T-helper 2 cell (primary cell): ENCODE data around the gene HLA-DOA.
A peak's percentile ranks its signal among the peaks of the same experiment; 100 is the strongest.

ENCODE experiments used
- DNase-seq, 5 experiments: peaks; one replicate each; pipeline versions ENCODE4 v3.0.0 to v3.0.0-alpha.2; 2012 to 2022

The HLA-DOA gene

DNA sequence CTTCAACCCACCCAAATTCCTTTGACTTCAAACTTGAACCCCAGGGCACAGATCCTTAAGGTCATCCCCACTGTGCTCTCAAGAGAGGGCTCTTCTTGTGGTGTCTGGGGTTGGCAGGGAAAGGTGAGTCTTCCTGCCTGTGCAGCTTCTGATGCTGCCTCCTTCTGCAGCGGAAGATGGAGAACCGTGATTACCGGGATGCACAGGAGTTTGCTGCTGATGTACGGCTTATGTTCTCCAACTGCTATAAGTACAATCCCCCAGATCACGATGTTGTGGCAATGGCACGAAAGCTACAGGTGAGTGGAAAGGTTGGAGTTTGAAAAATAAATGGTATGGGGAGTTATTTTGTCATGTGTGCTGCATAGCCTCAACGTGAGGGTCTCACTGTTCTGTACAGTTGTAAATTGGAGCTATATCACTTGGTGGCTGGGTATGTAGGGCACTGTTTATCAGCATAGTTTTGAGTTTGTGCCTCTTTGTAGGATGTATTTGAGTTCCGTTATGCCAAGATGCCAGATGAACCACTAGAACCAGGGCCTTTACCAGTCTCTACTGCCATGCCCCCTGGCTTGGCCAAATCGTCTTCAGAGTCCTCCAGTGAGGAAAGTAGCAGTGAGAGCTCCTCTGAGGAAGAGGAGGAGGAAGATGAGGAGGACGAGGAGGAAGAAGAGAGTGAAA, 32.0 kb downstream of the HLA-DOA start:
- DNase-seq, result no peak

GRCh38 chr6:32976334-32977069, 32.9 kb downstream of the HLA-DOA start:
- DNase-seq, result no peak

DNA sequence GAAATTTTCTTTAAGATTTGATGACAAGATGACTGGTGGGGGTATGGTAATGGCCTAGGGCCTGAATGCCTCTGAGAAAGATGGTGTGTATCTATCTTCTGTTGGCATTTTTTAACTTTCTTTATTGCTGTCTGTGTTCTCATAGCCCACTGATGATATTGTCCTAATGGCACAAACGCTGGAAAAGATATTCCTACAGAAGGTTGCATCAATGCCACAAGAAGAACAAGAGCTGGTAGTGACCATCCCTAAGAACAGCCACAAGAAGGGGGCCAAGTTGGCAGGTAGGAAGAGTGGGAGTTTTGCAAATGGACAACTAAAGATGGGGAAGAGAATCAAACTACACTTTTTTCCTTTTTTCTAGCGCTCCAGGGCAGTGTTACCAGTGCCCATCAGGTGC, 33.5 kb downstream of the HLA-DOA start:
- DNase-seq, result no peak

DNA sequence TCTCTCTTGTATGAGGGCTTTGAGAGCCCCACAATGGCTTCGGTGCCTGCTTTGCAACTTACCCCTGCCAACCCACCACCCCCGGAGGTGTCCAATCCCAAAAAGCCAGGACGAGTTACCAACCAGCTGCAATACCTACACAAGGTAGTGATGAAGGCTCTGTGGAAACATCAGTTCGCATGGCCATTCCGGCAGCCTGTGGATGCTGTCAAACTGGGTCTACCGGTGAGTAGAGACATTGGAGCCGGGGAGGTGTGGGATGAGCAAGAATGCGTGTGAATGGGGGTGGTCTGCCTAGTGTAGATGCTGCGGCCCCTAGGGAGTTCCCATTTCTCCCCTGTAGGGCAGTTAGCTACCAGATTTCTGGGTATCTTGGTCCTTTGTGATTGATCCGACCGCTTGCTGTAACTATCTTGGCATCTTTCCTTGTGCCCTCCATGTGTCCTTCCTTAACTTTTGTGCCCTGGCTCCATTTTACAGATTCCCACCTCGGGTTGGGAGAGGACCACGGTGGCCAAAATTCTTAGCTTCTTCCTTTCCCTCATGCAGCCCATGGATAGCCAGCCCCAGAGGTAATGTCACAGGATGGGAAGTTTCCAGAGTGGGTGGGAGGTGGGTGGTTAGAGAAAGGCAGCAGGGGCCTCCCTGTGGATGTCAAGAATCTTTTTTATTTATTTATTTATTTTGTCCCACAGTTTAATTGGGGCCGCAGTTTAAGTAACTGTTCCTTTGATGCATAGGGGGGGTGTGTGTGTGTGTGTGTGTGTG, 34.7 kb downstream of the HLA-DOA start:
- DNase-seq, result no peak

GRCh38 chr6:32974016-32974333, 35.4 kb downstream of the HLA-DOA start:
- peak in 3 of 5 experiments; percentile 24 to 73 (median 47) for DNase-seq

GRCh38 chr6:32973144-32974015, 36.0 kb downstream of the HLA-DOA start:
- DNase-seq, result peak in 4 of 5 experiments; percentile 29 to 62 (median 58)

DNA sequence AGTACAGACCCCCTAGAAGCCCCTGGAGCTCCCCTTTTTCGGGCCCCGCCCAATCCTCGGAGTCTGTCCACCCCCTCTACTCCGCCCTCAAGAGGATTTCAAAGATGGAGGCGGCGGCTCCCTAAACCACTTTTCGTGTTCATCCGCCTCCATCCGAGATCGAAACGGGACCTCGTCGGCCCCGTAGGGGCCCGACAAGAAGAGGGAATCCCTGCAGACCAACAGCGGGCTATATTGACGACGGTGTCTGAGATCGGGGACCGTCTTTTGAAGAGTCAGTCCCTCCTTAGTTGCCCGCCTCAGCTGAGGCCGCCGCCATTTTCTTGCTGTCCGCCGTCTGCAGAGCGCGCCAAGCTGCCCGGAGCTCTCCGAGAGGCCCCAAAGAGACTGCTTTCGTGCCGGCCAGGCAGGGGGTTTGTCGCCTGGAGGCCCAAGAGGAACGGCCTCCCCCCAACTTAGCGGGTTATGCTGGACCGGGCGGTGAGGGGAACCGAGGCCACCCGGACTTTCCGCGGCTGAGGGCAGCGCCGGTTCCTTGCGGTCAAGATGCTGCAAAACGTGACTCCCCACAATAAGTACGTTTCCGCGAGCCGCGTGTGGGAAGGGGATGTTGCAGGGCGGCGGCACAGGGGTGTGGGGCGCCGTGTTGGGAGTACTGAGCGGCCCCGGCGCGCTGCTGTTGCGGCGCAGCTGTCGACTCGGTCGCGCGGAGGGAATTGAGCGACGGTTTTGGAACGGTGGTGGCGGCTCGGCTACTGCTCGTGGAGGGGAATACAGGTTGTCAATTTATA, 36.8 kb downstream of the HLA-DOA start:
- DNase-seq, result peak; percentile 29 to 60 (median 46)

DNA sequence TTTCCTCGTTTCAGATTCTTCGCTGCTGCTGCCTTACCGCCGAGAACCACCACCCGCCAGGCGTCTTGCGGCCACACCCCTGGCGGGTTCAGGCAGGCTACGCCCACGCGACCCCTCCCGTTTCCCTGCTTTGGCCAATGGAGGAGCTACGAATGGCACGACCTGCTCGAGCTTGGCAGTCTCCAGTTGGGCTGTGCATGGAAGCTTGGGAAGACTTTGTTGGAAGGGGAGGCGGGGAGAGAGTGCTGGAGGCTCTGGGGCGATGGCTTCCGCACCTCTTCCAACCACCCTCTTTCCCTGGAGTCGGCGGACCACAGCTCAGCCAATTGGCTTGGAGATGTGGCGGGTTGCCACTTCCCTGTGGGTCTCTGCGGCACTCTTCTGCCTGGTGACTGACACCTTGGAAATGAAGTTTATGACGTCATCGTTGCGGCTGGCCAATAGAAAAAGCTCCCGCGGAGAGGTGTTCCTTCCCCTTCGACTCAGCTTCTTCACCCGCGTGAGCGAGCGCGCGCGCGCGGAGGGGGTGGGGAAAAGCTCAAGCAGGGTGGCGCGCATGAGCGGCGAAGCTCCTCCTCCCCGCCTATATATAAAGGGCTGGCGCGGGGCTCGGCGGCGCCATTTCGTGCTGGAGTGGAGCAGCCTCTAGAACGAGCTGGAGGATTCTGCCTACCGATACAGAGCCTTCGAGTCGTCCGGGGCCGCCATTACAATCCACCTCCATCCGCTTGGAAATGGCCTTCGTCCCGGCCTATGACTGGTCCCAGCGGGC, 37.6 kb downstream of the HLA-DOA start:
- DNase-seq, result peak; percentile 98 to 100 (median 99)

GRCh38 chr6:32971242-32971580, 38.2 kb downstream of the HLA-DOA start:
- DNase-seq, result no peak

GRCh38 chr6:32970413-32971241, 38.8 kb downstream of the HLA-DOA start:
- peak; percentile 25 to 90 (median 57) for DNase-seq

DNA sequence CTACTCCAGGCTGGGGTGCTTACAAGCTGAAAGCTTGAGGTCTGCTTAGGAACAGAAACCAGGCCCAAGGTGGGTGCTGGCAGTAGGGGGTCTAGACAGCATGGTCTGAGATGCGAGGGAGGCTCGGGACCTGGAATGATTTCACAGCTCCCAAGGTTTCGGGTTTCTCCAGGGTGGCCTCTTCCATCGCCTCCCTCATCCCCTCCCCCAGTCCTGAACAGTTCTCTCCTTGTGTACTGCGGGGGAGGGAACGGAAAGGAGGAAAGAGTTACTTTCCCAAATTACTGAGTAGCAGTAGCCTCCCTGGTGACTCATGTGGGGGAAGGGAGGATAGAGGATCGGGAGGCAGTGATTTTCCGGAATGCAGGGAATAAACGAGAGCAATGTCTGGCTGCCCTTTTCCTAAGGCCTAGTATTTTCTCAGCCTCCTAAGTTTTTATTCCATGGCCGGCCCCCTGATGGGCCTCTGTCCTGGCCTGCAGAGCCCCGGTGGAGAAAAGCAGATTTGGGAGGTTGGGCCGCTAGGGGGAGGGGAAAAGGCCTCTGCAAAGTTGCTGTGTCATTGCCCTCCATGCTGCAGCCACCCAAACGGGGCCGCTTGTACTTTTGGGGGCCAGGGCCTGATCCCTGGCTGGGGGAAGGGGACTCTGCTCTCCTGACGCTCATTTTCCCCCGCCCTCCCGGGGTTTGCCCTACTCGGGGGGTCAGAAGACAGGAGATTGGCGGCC, 39.5 kb downstream of the HLA-DOA start:
- DNase-seq, result peak; percentile 29 to 86 (median 60)

DNA sequence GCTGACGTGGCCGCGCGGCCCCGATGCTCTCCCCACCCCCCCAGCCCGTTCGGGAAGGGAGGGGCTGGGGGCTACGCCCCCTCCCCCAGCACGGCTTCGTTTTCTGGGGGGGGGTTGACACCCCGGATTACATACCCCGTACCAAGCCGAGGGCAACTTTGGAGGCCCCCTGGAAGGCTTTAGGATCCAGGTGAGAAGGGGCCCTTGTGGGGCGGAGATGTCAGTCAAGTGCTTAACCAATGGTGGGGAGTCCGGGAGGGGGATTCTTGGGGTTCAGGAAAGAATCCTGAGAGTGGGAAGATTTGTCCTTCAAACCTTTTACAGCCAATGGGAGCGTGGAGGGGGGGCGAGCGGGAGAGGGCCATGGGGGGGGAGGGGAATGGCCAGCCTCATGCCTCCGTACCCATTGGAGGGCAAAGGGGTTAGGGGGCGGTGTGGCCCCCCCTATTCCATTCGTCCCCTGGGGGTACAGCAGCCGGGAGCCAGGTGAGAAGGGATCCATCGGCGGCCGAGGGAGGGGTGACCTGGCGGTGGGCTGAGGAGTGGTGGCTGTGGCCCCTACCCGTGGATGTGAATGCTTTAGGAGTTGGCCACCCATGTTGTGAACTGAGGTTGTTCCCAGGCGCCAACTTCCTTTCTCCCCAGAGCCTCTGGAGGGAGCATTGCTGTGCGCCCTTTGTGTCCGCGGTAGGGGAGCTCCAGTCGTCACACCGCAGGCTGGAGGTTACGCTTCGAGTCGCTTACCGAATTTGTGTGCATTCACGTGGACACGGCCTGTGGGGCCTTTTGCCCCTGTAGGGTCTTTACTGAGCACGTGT, 40.3 kb downstream of the HLA-DOA start:
- DNase-seq, result peak in 4 of 5 experiments; percentile 38 to 82 (median 49)

DNA sequence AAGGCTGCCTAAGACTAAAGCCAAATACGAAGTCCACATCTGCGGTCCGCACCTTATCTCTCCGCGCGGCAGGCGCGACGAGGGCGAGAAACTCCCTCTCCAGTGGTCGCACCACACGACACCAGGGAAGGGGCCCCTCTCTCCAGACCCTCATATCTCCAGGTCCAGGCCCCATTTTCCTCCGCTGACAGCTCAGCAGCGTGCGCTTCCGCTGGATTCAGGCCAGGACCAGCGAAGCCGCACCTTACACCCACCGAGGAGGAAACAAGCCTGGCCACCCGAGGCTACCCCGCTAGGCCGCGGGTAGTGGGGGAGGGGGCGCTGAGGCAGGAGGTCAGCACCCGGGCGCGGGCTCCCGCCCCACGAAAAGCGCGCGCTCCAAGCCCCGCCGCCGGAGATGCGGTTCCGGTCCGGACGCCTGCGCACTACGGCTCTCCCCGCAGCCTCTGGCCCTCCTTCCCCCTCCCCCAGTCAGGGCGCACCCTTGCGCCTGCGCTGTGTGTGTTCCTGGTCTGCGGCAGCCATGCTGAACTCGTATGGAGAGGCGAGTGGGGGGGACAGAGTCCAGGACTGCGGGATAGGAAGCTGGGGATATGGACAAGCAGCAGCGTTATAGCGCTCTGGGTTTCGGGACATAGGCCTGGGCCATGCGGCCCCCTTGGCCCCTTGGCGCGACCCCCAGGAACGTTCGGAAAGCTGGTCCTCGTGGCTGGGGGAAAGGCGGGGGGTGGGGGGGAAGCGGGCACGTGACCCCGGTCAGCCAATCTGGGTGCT, 41.1 kb downstream of the HLA-DOA start, which contains the start of gene BRD2:
Gene BRD2 (plus strand): TSS at position 502 of the 774 bp plus-strand sequence. CDS start 4,305 bp downstream, outside the sequence.
- DNase-seq, result peak; percentile 91 to 98 (median 95)

GRCh38 chr6:32967151-32968091, 42.0 kb downstream of the HLA-DOA start:
- peak in 2 of 5 experiments; percentile 28 to 59 for DNase-seq

GRCh38 chr6:32964776-32965175, 44.6 kb downstream of the HLA-DOA start:
- DNase-seq, result no peak

DNA sequence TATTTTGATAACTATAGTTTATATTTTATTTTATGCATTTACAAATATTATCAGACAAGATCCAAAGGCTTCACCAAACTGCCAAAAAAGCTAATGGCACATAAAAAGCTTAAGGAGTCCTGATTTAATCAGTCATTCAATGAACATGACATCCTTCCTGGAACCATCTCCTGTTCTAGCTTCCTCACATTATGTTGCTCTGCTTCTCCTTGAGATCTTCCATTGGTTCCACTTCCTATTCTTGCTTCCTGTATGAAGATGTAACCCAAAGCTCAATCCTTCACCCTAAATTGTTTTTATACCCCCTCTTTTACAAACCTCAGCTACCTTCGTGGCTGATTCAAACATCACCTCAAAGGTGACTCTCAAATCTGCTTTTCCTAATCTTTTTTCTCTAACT, 45.5 kb downstream of the HLA-DOA start:
- DNase-seq, result no peak
